Stimulated activated CD4-positive, alpha-beta T cell treated with anti-CD3 and anti-CD28 coated beads, TNF-alpha, amount 100 ng/mL, for 24 hours (primary cell): Measurements from ENCODE around the gene FOSL2.

ENCODE experiments used
- DNase-seq, 3 experiments: peaks; one replicate each; pipeline ENCODE4 v3.0.0-alpha.2; 2020; ENCODE audit warnings: low read depth in 3 of 3

Gene FOSL2

GRCh38 chr2:28392297-28393113 lies at the start of gene FOSL2:
Gene FOSL2 (plus strand): TSS chr2:28392858. CDS start chr2:28393721, 863 bp downstream.
- peak; percentile 76 to 91 (median 85) for DNase-seq

- no peak for DNase-seq
These were observed 49.3 kb upstream of the FOSL2 start for GRCh38 chr2:28343184-28343942.

- DNase-seq = no peak
These were observed 48.5 kb upstream of the FOSL2 start for GRCh38 chr2:28343971-28344715.

GRCh38 chr2:28344756-28345373 lies 47.8 kb upstream of the FOSL2 start:
- DNase-seq = no peak

- no peak for DNase-seq
These were observed 47.0 kb upstream of the FOSL2 start for GRCh38 chr2:28345619-28346018.

GRCh38 chr2:28346587-28346986 lies 46.1 kb upstream of the FOSL2 start:
- DNase-seq = no peak

- DNase-seq = no peak
These were observed 45.5 kb upstream of the FOSL2 start for GRCh38 chr2:28347193-28347592.

- DNase-seq = no peak
These were observed 45.1 kb upstream of the FOSL2 start for GRCh38 chr2:28347596-28347995.

GRCh38 chr2:28348149-28348567 lies 44.5 kb upstream of the FOSL2 start:
- DNase-seq = peak in 1 of 3 experiments; percentile 38

GRCh38 chr2:28348921-28349320 lies 43.7 kb upstream of the FOSL2 start:
- no peak for DNase-seq

GRCh38 chr2:28349546-28350165 lies 43.0 kb upstream of the FOSL2 start:
- no peak for DNase-seq

- no peak for DNase-seq
These were observed 42.5 kb upstream of the FOSL2 start for GRCh38 chr2:28350196-28350595.

- no peak for DNase-seq
These were observed 41.8 kb upstream of the FOSL2 start for GRCh38 chr2:28350791-28351285.

GRCh38 chr2:28351621-28352020 lies 41.0 kb upstream of the FOSL2 start:
- no peak for DNase-seq

GRCh38 chr2:28352104-28352503 lies 40.6 kb upstream of the FOSL2 start:
- DNase-seq = no peak

GRCh38 chr2:28352610-28353195 lies 40.0 kb upstream of the FOSL2 start:
- DNase-seq = no peak

GRCh38 chr2:28354920-28355520 lies 37.6 kb upstream of the FOSL2 start:
- DNase-seq = no peak

- DNase-seq = no peak
These were observed 37.0 kb upstream of the FOSL2 start for GRCh38 chr2:28355521-28356094.

GRCh38 chr2:28356095-28356911 lies 36.4 kb upstream of the FOSL2 start:
- DNase-seq = peak in 1 of 3 experiments; percentile 35
